HG03342 (cell line): ENCODE data around the gene DLGAP1.

Source experiments
- ATAC-seq: cut with Tn5 transposase; IDR thresholded peaks from one replicate; pipeline ENCODE4 v1.9.1; 2021; ENCODE audit warnings: mild to moderate bottlenecking, moderate library complexity; ENCODE audit not compliant: unreplicated experiment

The DLGAP1 gene

DNA sequence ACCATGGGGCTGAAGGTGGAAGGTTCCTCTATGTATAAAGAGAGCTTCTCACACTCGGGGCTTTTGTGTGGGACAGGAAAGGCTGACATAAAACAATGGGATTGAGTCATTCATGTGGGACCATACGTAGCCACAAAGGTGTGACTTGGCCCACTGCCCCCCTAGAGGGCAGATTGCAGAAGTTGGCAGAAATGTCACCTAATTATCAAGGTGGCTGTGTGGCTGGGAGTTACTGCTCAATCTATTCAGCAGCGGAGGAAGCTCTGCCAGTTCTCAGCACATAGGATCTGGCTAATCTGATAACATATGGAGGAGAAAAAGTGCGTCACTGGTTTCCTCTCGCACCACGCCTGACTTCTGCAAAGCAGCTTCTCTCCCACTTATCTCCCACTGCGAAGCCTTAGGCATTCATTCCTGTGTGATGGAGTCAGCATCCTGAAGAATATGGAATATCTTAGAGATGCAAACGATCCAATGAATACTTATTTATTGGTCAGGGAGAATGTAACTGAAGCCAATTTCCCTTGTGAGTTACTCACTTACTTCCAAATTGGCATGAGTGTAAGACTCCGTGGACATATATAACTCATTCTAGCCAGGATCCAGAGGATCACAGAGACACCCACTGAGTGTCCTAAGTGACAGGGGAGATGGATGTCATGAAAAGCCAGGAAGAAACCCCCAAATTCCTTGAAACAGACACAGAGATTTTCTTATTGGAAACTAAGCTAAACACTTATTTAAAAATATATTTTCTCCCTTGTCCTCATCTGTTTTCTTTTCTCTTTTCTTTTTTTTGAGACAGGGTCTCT lies 660.4 kb downstream of the DLGAP1 start:
- no peak for ATAC-seq

DNA sequence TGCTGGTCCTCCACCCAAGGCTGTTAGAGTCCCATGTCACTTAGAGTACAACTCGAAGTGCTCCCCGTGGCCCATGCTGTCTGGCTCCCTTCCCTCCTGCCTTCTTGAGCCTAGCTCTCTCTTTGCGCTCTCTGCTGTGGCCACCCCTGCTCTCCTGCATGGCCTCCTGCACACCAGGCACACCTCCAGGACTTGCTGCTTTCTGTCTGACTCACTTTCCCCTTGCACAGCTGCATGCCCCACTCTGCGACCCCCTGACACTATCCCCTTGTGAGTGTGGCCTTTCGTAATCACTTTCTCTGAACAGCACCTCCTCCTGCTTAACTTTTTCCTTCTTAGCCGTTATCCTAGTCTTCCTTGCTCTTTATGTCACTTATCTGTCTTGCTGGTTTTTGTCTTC lies 661.6 kb downstream of the DLGAP1 start:
- no peak for ATAC-seq

DNA sequence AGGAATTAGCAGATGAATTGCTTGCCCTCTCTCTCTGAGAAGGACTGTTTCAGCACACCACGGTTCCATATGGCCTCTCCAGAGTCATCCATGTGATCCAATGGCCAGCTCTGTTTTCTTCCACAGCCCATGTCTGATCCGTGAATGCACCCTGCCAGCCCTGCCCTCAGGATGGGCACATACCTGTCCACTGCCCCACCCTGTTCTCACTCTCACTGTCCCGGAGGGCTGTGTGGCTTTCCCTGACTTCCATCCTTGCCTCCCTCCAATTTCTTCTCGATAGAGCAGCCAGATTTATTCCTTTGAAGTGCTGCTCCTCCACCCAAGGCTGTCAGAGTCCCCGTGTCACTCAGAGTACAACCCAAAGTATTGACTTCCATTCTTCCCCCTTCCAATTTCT lies 662.0 kb downstream of the DLGAP1 start:
- ATAC-seq = no peak

- no peak for ATAC-seq
Measured at GRCh38 chr18:3792711-3793110, 662.4 kb downstream of the DLGAP1 start.

DNA sequence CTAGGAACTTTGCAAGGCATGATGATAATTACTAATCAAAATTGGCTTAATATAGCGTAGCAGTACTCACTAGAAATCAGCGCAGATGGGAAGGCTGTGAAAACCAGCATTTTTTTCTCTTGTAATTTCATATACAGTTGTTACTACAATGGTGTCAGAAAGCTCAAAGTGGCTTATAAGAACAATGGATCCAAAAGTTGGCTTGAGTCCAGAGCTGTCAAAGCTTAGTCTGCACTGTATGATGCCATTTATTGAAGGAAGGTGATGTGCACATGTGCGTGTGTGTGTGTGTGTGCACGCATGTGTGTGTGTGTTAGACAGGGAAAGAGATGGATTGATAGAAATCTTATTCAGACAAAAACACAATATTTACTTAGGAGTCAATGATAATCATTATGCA lies 663.9 kb downstream of the DLGAP1 start:
- ATAC-seq = no peak

DNA sequence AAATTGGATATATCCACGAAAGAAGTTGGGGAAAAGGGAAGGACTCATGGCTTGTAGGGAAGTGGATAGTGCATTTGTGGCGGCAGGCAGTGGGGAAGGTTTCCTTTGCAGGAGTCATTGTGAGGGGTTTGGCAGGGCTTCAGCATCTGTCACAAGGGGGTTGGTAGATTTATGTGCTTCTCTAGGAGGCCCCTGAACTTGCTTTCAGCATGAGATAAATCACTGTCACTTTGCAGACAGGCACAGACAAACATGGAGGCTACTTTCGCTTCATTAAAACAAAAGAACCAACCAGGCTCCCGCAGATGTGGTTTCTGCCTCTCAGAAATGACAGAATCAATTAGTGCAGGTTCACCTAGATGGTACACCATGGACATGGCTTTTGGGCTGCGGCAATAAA lies 664.4 kb downstream of the DLGAP1 start:
- ATAC-seq = no peak

DNA sequence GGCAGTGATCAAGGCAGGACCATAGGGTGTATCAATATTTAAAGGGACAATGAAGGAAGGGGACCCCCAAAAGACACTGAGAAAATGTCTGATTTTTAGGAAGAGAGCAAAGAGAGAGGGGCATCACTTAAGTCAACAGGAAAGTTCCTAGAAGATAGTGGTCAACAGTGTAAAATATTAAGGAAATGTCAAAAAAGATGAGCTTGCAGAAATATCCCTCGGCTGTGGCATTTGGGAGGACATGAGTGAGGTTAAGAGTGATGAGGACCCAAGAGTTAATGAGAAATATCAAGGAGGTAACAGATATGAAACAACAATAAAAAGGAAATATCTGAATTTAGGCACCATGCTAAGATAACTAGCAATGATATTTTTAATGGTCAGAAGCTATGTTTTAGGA lies 665.6 kb downstream of the DLGAP1 start:
- ATAC-seq = no peak

GRCh38 chr18:3784949-3785348 lies 670.2 kb downstream of the DLGAP1 start:
- ATAC-seq = no peak

DNA sequence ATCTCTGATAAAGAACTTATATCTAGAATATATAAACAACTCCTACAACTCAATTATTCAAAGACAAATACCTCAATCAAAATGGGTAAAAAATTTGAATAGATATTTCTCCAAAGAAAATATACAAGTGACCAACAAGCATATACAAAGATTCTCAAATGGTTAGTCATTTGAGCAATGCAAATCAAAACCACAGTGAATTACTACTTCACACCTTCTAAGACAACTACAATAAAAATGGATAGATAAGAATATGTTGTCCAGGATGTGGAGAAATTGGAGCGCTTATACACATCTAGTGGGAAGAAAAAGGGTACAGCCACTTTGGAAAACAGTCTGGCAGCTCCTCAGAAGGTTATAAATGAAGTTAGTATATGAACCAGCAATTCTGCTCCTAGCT lies 672.2 kb downstream of the DLGAP1 start:
- no peak for ATAC-seq

- no peak for ATAC-seq
Measured at GRCh38 chr18:3777719-3778118, 677.4 kb downstream of the DLGAP1 start.

DNA sequence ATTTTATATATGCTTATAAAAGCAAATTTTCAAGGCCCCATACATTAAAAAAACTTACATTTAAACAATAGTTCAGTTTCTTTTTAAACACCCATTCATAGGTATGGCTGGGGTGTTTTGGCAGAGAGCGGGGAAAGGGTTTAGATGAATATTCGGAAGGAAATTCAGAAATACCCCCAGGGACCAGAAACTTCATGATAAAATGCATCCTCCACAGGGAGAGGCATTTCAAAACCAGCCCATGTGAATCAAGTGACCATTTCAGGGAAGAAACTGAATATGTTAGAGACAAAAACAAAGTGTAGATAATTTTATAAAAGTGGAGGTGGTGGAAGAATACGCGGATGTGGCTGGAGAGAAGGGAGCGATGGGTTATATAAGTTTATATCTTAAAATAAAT lies 678.0 kb downstream of the DLGAP1 start:
- no peak for ATAC-seq

- no peak for ATAC-seq
Measured at GRCh38 chr18:3775996-3776395, 679.1 kb downstream of the DLGAP1 start.

GRCh38 chr18:3773303-3773702 lies 681.8 kb downstream of the DLGAP1 start:
- no peak for ATAC-seq

DNA sequence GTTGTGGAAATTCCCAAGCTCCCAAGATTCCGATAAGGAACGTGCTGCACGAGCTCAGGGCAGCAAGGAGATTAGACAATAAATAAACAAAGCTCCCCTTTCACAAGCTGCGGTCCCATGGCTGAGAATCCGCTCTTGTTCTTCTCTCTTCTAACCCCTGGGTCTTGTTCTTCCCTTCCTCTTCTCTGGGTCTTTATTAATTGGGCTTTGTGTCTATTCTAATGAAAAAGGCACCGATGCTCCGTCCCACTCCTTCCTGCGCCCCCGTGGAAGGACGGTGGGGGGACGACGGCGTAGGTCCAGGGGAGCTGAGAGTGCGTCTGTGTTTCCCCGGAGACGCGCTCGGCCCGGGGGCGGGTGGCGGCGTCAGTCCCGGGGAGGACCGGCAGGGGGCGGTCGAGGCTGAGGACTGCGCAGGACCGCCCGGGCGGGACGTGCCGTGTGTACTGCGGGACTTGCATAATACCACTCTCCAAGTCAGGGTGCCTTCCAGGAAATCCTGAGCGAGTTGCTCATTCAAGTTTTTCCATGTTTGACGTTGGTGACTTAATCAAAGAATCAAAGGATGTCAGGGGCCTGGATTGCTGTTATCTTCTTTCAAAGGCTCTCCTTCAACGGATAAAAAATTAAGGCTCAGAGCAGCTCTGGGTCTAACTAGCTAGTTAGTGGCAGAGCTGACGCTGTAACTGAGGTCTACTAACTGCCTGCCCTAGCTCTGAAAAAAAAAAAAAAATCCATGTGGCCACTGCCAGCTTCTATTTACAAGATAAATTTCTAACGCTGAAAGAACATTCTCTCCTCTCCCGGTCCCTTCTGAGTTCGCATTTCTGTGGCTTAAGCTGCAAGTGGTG lies 683.8 kb downstream of the DLGAP1 start:
- peak; percentile 96 for ATAC-seq

- ATAC-seq = no peak
Measured at GRCh38 chr18:3761266-3761665, 693.8 kb downstream of the DLGAP1 start.

GRCh38 chr18:3760741-3761140 lies 694.4 kb downstream of the DLGAP1 start:
- no peak for ATAC-seq

- ATAC-seq = no peak
Measured at GRCh38 chr18:3759099-3759498, 696.0 kb downstream of the DLGAP1 start.

- no peak for ATAC-seq
Measured at GRCh38 chr18:3758531-3758930, 696.6 kb downstream of the DLGAP1 start.

DNA sequence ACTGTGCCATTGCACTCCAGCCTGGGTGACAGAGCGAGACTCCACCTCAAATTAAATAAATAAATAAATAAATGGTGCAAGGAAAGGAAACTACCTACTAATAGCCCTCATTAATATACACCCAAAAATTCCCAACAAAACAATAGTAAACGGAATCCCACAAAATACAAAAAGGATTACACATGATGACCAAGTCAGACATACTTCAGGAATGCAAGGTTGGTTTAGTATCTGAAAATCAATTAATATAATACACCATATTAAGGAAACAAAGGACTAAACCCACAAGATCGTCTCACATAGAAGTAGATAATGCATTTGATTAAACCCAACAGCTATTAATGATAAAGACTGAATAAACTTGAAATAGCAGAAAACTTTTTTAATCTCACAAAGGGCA lies 697.7 kb downstream of the DLGAP1 start:
- no peak for ATAC-seq

DNA sequence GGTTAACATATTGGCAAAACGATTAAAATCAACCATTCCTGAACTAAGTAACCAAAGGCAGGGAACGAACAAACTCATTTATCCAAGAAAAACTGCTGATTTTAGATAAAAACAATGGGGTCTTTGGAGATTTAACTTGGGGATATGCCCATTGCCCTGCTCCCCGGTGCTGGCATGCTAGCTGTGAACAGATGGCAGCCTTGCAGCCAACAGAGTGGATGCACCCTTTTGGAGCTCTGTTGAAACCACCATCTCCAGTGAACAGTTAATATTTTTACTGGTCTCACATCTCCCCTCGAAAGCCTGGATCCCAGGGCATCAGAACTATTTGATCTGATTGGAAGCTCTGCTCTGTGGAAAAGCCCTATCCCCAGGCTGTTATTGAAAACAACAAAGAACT lies 702.0 kb downstream of the DLGAP1 start:
- no peak for ATAC-seq

DNA sequence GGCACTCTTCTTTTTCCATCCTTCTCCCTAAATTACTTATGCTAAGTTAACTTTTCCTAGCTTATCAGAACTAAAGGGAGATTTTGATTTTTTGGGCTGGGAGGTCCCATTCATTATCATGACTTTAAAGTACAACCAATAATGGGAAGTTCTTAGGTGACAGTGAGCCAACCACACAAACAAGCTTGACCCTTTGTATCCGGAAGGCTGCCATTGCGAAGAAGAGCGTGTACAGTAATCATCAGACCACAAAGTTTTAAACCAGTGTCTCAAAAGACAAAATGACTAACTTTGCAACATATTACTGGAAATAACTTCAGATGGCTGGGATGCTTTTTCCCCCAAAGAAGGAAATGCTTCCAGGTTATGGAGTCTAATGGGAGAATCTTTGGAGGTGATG lies 707.0 kb downstream of the DLGAP1 start:
- no peak for ATAC-seq
